AG04450 (cell line): ENCODE data around the gene AATF. TPM values are rescaled to one million over a fixed set of nuclear protein-coding genes. Genes with fewer than 3 reads are reported as not detected.

ENCODE experiments used
- CTCF ChIA-PET: fragments of 300-600, 350-600 bp; formaldehyde crosslinking; extraction: SDS; loops from one replicate; lab custom pipeline; 2022; ENCODE audit warnings: antibody characterized with exemption, inconsistent platforms; lab: Charles Lee
- POLR2A ChIA-PET: fragments of 350-600 bp; formaldehyde crosslinking; extraction: SDS; loops from one replicate; lab custom pipeline; 2021; ENCODE audit warnings: antibody characterized with exemption, inconsistent platforms; lab: Yijun Ruan, JAX
- DNase-seq: peaks from one replicate; pipeline ENCODE4 v3.0.0-alpha.2; 2011; ENCODE audit warnings: low read depth, low spot score
- H3K27ac ChIP-seq: one replicate; pipeline ENCODE4 v1.5.1; 2012; ENCODE audit warnings: low read depth, low read length, control low read depth
- H3K27me3 ChIP-seq: one replicate; pipeline ENCODE4 v1.6.0; 2012; ENCODE audit warnings: low read length; ENCODE audit not compliant: control insufficient read depth, insufficient read depth
- H3K4me3 ChIP-seq: 2 replicates; pipeline ENCODE4 v1.5.1; 2011; ENCODE audit warnings: mild to moderate bottlenecking, low read depth, low read length, control low read depth
- H3K9me3 ChIP-seq: 2 replicates; pipeline ENCODE4 v1.5.1; 2012; ENCODE audit warnings: low read length; ENCODE audit not compliant: control insufficient read depth, insufficient read depth
- CTCF ChIP-seq: IDR thresholded peaks from 2 replicates; pipeline ENCODE4 v1.5.1; 2011; ENCODE audit warnings: low read depth, low read length, control low read depth, inconsistent platforms
- polyA plus RNA-seq: library from polyadenylated mRNA; depleted of rRNA; stranded (reverse); fragments of >200 nt; gene quantifications from 2 replicates; pipeline ENCODE4 v1.2.3, GENCODE V29; 2011

Gene AATF
- polyA plus RNA-seq, 1 experiment, result 16.6 TPM

GRCh38 chr17:36919407-36919968, 29.3 kb upstream of the AATF start:
- TF ChIP-seq CTCF, result no peak
- no peak for DNase-seq
- Histone ChIP-seq H3K4me3 (no peak overlapping the region), H3K27me3 (peaks cover 1% of the 10 kb centered on the region), H3K9me3 (no peaks in the 10 kb centered on the region), H3K27ac (no peak overlapping the region)
- ChIA-PET CTCF (interaction anchor here (1.3 kb wide), 1 partner anchor 311 kb away, joined by 4 read pairs; no protein-coding TSS in a partner anchor), POLR2A (no interaction called here)

- no peak overlapping the region for H3K27ac ChIP-seq
- DNase-seq, result no peak
- no peak for TF ChIP-seq CTCF
- peaks cover 2% of the 10 kb centered on the region for H3K27me3 ChIP-seq
- H3K9me3 ChIP-seq, result no peaks in the 10 kb centered on the region
- CTCF ChIA-PET, result no interaction called here
- H3K4me3 ChIP-seq, result no peak overlapping the region
- POLR2A ChIA-PET, result interaction anchor here (1.2 kb wide), 1 partner anchor 47 kb away, joined by 4 read pairs; no protein-coding TSS in a partner anchor
These were observed 28.4 kb upstream of the AATF start for GRCh38 chr17:36920032-36921005.

- no peak overlapping the region for H3K4me3 ChIP-seq
- no peaks in the 10 kb centered on the region for H3K9me3 ChIP-seq
- peaks cover 2% of the 10 kb centered on the region for H3K27me3 ChIP-seq
- DNase-seq, result no peak
- no peak overlapping the region for H3K27ac ChIP-seq
- no peak for TF ChIP-seq CTCF
- POLR2A ChIA-PET, result interaction anchor here (1.2 kb wide), 1 partner anchor 46 kb away, joined by 4 read pairs; no protein-coding TSS in a partner anchor
- CTCF ChIA-PET, result no interaction called here
These were observed 27.5 kb upstream of the AATF start for GRCh38 chr17:36921095-36921851.

- CTCF ChIA-PET, result no interaction called here
- no peak overlapping the region for H3K4me3 ChIP-seq
- no peak for DNase-seq
- H3K27ac ChIP-seq, result no peak overlapping the region
- no peak for TF ChIP-seq CTCF
- H3K9me3 ChIP-seq, result no peaks in the 10 kb centered on the region
- POLR2A ChIA-PET, result no interaction called here
- peaks cover 6% of the 10 kb centered on the region for H3K27me3 ChIP-seq
These were observed 26.6 kb upstream of the AATF start for GRCh38 chr17:36922175-36922574.
